Hepatocyte (in vitro differentiated cells): ENCODE data around the gene SLC25A27. TPM values are rescaled to one million over a fixed set of nuclear protein-coding genes. Genes with fewer than 3 reads are reported as not detected.
"Not testable (repeated sequence)": the region's sequence is repeated elsewhere in the genome, so short reads cannot be mapped to it uniquely, and the experiment has no call there.

ENCODE experiments used
- DNase-seq: peaks from one replicate; pipeline ENCODE4 v3.0.0-alpha.2; 2016; ENCODE audit warnings: low spot score
- H2AFZ ChIP-seq: fragments of 200-600 bp; sonication (generic); 2 replicates; pipeline ENCODE4 v1.6.0; 2016; ENCODE audit warnings: antibody characterized with exemption, mild to moderate bottlenecking
- H3K27ac ChIP-seq: fragments of 200-600 bp; sonication (generic); 2 replicates; pipeline ENCODE4 v1.5.1; 2016; ENCODE audit warnings: mild to moderate bottlenecking
- H3K27me3 ChIP-seq: fragments of 200-600 bp; sonication (generic); 2 replicates; pipeline ENCODE4 v1.6.1; 2016
- H3K36me3 ChIP-seq: fragments of 200-600 bp; sonication (generic); replicated peaks from 2 replicates; pipeline ENCODE4 v1.5.1; 2016; ENCODE audit warnings: low read depth; ENCODE audit not compliant: insufficient read depth
- H3K4me1 ChIP-seq: fragments of 200-600 bp; sonication (generic); 2 replicates; pipeline ENCODE4 v1.5.1; 2016; ENCODE audit warnings: mild to moderate bottlenecking, moderate library complexity; ENCODE audit not compliant: insufficient read depth
- H3K4me2 ChIP-seq: fragments of 200-600 bp; sonication (generic); 2 replicates; pipeline ENCODE4 v1.6.0; 2016
- H3K4me3 ChIP-seq: fragments of 200-600 bp; sonication (generic); 2 replicates; pipeline ENCODE4 v1.5.1; 2016; ENCODE audit warnings: mild to moderate bottlenecking
- H3K79me2 ChIP-seq: fragments of 200-600 bp; sonication (generic); 2 replicates; pipeline ENCODE4 v1.6.0; 2017; ENCODE audit warnings: mild to moderate bottlenecking
- H3K9me2 ChIP-seq: fragments of 200-600 bp; sonication (generic); replicated peaks from 2 replicates; pipeline ENCODE4 v1.6.0; 2017; ENCODE audit warnings: mild to moderate bottlenecking; ENCODE audit not compliant: insufficient read depth
- H3K9me3 ChIP-seq: fragments of 200-600 bp; sonication (generic); 2 replicates; pipeline ENCODE4 v1.5.1; 2016; ENCODE audit warnings: low read depth, mild to moderate bottlenecking
- H4K20me1 ChIP-seq: fragments of 200-600 bp; sonication (generic); 2 replicates; pipeline ENCODE4 v1.6.0; 2016; ENCODE audit warnings: mild to moderate bottlenecking; ENCODE audit not compliant: insufficient read depth, poor library complexity, severe bottlenecking
- CTCF ChIP-seq: fragments of 200-600 bp; sonication (generic); IDR thresholded peaks from 2 replicates; pipeline ENCODE4 v1.5.1; 2016; ENCODE audit warnings: antibody characterized with exemption, mild to moderate bottlenecking; ENCODE audit not compliant: poor library complexity
- EZH2 ChIP-seq: fragments of 200-600 bp; sonication (generic); IDR thresholded peaks from 2 replicates; pipeline ENCODE4 v1.6.1; 2016; ENCODE audit warnings: antibody characterized with exemption, mild to moderate bottlenecking, borderline replicate concordance
- EZH2phosphoT487 ChIP-seq: fragments of 200-600 bp; sonication (generic); IDR thresholded peaks from one replicate; pipeline ENCODE4 v1.6.1; 2018; ENCODE audit warnings: antibody characterized with exemption, mild to moderate bottlenecking, low read depth, moderate library complexity; ENCODE audit not compliant: unreplicated experiment, severe bottlenecking
- WGBS: methylation state at CpG from one replicate; pipeline ENCODE4 v1.1.6; 2016; ENCODE audit warnings: low lambda C conversion rate; ENCODE audit errors: missing lambda C conversion rate; 5-methylcytosine and 5-hydroxymethylcytosine counted together
- polyA plus RNA-seq: library from polyadenylated mRNA; unstranded; fragments of >200 nt; fragmentation: Nextera tagmentation; extraction: Ambion mirVana; gene quantifications from 2 replicates; pipeline ENCODE4 v1.2.1, GENCODE V29; 2016
- total RNA-seq: library from RNA; depleted of rRNA; stranded (reverse); fragments of >200 nt; gene quantifications from 2 replicates; pipeline ENCODE4 v1.2.3, GENCODE V29; 2014

SLC25A27 gene
- total and polyA plus RNA-seq, 2 experiments from 2014 or later = 3.0 to 11.9 TPM

GRCh38 chr6:46638650-46639049 is 14.1 kb upstream of the SLC25A27 start:
- H3K79me2 ChIP-seq = no peaks in the 10 kb centered on the region
- H3K9me2 ChIP-seq = no peaks in the 10 kb centered on the region
- H2AFZ ChIP-seq = no peak overlapping the region
- H3K27ac ChIP-seq = no peak overlapping the region
- WGBS = 88% methylated on average over 2 of the region's 2 CpGs
- no peaks in the 10 kb centered on the region for H4K20me1 ChIP-seq
- no peaks in the 10 kb centered on the region for H3K27me3 ChIP-seq
- no peaks in the 10 kb centered on the region for H3K9me3 ChIP-seq
- TF ChIP-seq CTCF (no peak), EZH2 (no peak), EZH2phosphoT487 (no peak)
- H3K4me2 ChIP-seq = no peak overlapping the region
- no peak for DNase-seq
- H3K4me3 ChIP-seq = no peak overlapping the region
- no peaks in the 10 kb centered on the region for H3K36me3 ChIP-seq
- H3K4me1 ChIP-seq = no peaks in the 10 kb centered on the region

GRCh38 chr6:46642928-46643751 is 9.6 kb upstream of the SLC25A27 start:
- WGBS = 97% methylated on average over 4 of the region's 4 CpGs
- H3K9me3 ChIP-seq = no peaks in the 10 kb centered on the region
- no peaks in the 10 kb centered on the region for H3K36me3 ChIP-seq
- DNase-seq = no peak
- no peaks in the 10 kb centered on the region for H3K9me2 ChIP-seq
- H3K4me1 ChIP-seq = no peaks in the 10 kb centered on the region
- no peaks in the 10 kb centered on the region for H3K27me3 ChIP-seq
- H4K20me1 ChIP-seq = no peaks in the 10 kb centered on the region
- H3K4me2 ChIP-seq = no peak overlapping the region
- TF ChIP-seq EZH2 = no peak
- TF ChIP-seq EZH2phosphoT487 = no peak
- TF ChIP-seq CTCF = no peak
- H2AFZ ChIP-seq = no peak overlapping the region
- H3K79me2 ChIP-seq = no peaks in the 10 kb centered on the region
- no peak overlapping the region for H3K27ac ChIP-seq
- H3K4me3 ChIP-seq = no peak overlapping the region

GRCh38 chr6:46645265-46645664 is 7.5 kb upstream of the SLC25A27 start:
- no peak overlapping the region for H2AFZ ChIP-seq
- H3K27me3 ChIP-seq = no peaks in the 10 kb centered on the region
- no peaks in the 10 kb centered on the region for H3K79me2 ChIP-seq
- no peak for DNase-seq
- no peaks in the 10 kb centered on the region for H3K36me3 ChIP-seq
- no peak overlapping the region for H3K4me3 ChIP-seq
- no peaks in the 10 kb centered on the region for H3K9me3 ChIP-seq
- H3K27ac ChIP-seq = no peak overlapping the region
- no peaks in the 10 kb centered on the region for H3K9me2 ChIP-seq
- no peak for TF ChIP-seq EZH2
- no peak for TF ChIP-seq CTCF
- H4K20me1 ChIP-seq = no peaks in the 10 kb centered on the region
- no peaks in the 10 kb centered on the region for H3K4me1 ChIP-seq
- H3K4me2 ChIP-seq = no peak overlapping the region
- WGBS = 100% methylated on average over 1 of the region's 1 CpG

GRCh38 chr6:46648108-46648507 is 4.7 kb upstream of the SLC25A27 start:
- not testable (repeated sequence) for H3K36me3 ChIP-seq, H4K20me1 ChIP-seq, H3K4me1 ChIP-seq, H3K9me2 ChIP-seq, H3K79me2 ChIP-seq, H3K9me3 ChIP-seq, H3K27me3 ChIP-seq, H3K4me3 ChIP-seq, H3K4me2 ChIP-seq, DNase-seq, H2AFZ ChIP-seq, H3K27ac ChIP-seq
- WGBS = 97% methylated on average over 3 of the region's 4 CpGs
